SU-DHL-6 (cell line): Measurements from ENCODE around the gene PEAK3.

Experiments used
- H2AFZ ChIP-seq: fragments of 200-600 bp; sonication (generic); 2 replicates; pipeline ENCODE4 v1.6.1; 2014; ENCODE audit warnings: low read depth, mild to moderate bottlenecking, moderate library complexity, mixed read lengths, antibody characterized with exemption, low read length; ENCODE audit not compliant: severe bottlenecking
- H3F3A ChIP-seq: fragments of 200-600 bp; shearing (Covaris generic); 2 replicates; pipeline ENCODE4 v1.6.0; 2016; ENCODE audit warnings: antibody characterized with exemption, mild to moderate bottlenecking; ENCODE audit not compliant: insufficient read depth
- H3K27ac ChIP-seq: fragments of 200-600 bp; sonication (generic); 2 replicates; pipeline ENCODE4 v1.5.1; 2016; ENCODE audit warnings: low read depth, mild to moderate bottlenecking, low read length, moderate library complexity, mixed read lengths
- H3K27me3 ChIP-seq: fragments of 200-600 bp; sonication (generic), shearing (Covaris generic); 2 replicates; pipeline ENCODE4 v1.6.0; 2014; ENCODE audit warnings: mild to moderate bottlenecking, low read length
- H3K36me3 ChIP-seq: fragments of 200-600 bp; sonication (generic); 2 replicates; pipeline ENCODE4 v1.6.1; 2014; ENCODE audit warnings: mild to moderate bottlenecking, low read length, mixed read lengths
- H3K4me2 ChIP-seq: fragments of 300-600, 200-600 bp; shearing (Covaris generic), sonication (generic); 2 replicates; pipeline ENCODE4 v1.6.0; 2014; ENCODE audit warnings: low read length, low read depth, mild to moderate bottlenecking; ENCODE audit not compliant: poor library complexity, severe bottlenecking
- H3K4me3 ChIP-seq: fragments of 200-600 bp; sonication (generic); 2 replicates; pipeline ENCODE4 v1.5.1; 2014; ENCODE audit warnings: antibody characterized with exemption, low read length, mild to moderate bottlenecking, mixed read lengths; ENCODE audit not compliant: insufficient read depth, poor library complexity, severe bottlenecking
- H3K79me2 ChIP-seq: fragments of 200-600 bp; sonication (generic); 2 replicates; pipeline ENCODE4 v1.6.1; 2014; ENCODE audit warnings: mild to moderate bottlenecking, low read length, moderate library complexity; ENCODE audit not compliant: insufficient read depth
- H3K9ac ChIP-seq: fragments of 200-600 bp; sonication (generic); 2 replicates; pipeline ENCODE4 v1.7.0; 2014; ENCODE audit warnings: mild to moderate bottlenecking, low read length
- H3K9me2 ChIP-seq: fragments of 200-600 bp; sonication (generic); replicated peaks from 2 replicates; pipeline ENCODE4 v1.6.1; 2014; ENCODE audit warnings: low read length; ENCODE audit not compliant: insufficient read depth
- H3K9me3 ChIP-seq: fragments of 200-600 bp; sonication (generic); 2 replicates; pipeline ENCODE4 v1.6.1; 2014; ENCODE audit warnings: low read length, mixed read lengths; ENCODE audit not compliant: insufficient read depth
- H4K20me1 ChIP-seq: fragments of 200-600 bp; sonication (generic); 2 replicates; pipeline ENCODE4 v1.6.1; 2014; ENCODE audit warnings: low read depth, mild to moderate bottlenecking, antibody characterized with exemption, low read length, moderate library complexity, mixed read lengths
- EZH2phosphoT487 ChIP-seq: fragments of 200-600 bp; sonication (generic), shearing (Covaris generic); conservative IDR thresholded peaks from 2 replicates; pipeline ENCODE4 v1.6.1; 2018; ENCODE audit warnings: mild to moderate bottlenecking, antibody characterized with exemption, low read length, moderate library complexity, mixed read lengths
- TF ChIP-seq, protein P1 (sequence below): fragments of 200-600 bp; sonication (generic); IDR thresholded peaks from one replicate; pipeline ENCODE4 v1.5.1; 2017; ENCODE audit warnings: antibody characterized with exemption, mild to moderate bottlenecking, low read length, moderate library complexity; ENCODE audit not compliant: insufficient read depth, poor library complexity, severe bottlenecking

Gene PEAK3

GRCh38 chr19:2318923-2319322 lies 36.9 kb upstream of the PEAK3 start:
- H3K9ac ChIP-seq = no peak overlapping the region
- H3K4me3 ChIP-seq = no peak overlapping the region
- H3K79me2 ChIP-seq = no peaks in the 10 kb centered on the region
- no peaks in the 10 kb centered on the region for H3K27me3 ChIP-seq
- 0 out of 2 replicates have a peak, but pooled peaks cover 9% of the 10 kb centered on the region for H3K9me3 ChIP-seq
- H3K4me2 ChIP-seq = no peak overlapping the region
- H3K36me3 ChIP-seq = no peaks in the 10 kb centered on the region
- peaks cover 5% of the 10 kb centered on the region; the same call in 1 of the 2 replicates for H3F3A ChIP-seq
- no peak overlapping the region for H3K27ac ChIP-seq
- no peaks in the 10 kb centered on the region for H4K20me1 ChIP-seq
- H3K9me2 ChIP-seq = no peaks in the 10 kb centered on the region
- no peak for TF ChIP-seq EZH2phosphoT487
- no peak overlapping the region for H2AFZ ChIP-seq

- H4K20me1 ChIP-seq = no peaks in the 10 kb centered on the region
- H2AFZ ChIP-seq = no peak overlapping the region
- H3F3A ChIP-seq = peaks cover 5% of the 10 kb centered on the region; the same call in 1 of the 2 replicates
- TF ChIP-seq EZH2phosphoT487 = no peak
- TF ChIP-seq, protein P1, sequence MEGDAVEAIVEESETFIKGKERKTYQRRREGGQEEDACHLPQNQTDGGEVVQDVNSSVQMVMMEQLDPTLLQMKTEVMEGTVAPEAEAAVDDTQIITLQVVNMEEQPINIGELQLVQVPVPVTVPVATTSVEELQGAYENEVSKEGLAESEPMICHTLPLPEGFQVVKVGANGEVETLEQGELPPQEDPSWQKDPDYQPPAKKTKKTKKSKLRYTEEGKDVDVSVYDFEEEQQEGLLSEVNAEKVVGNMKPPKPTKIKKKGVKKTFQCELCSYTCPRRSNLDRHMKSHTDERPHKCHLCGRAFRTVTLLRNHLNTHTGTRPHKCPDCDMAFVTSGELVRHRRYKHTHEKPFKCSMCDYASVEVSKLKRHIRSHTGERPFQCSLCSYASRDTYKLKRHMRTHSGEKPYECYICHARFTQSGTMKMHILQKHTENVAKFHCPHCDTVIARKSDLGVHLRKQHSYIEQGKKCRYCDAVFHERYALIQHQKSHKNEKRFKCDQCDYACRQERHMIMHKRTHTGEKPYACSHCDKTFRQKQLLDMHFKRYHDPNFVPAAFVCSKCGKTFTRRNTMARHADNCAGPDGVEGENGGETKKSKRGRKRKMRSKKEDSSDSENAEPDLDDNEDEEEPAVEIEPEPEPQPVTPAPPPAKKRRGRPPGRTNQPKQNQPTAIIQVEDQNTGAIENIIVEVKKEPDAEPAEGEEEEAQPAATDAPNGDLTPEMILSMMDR = no peak
- no peaks in the 10 kb centered on the region for H3K79me2 ChIP-seq
- no peaks in the 10 kb centered on the region for H3K36me3 ChIP-seq
- H3K9ac ChIP-seq = no peak overlapping the region
- H3K4me3 ChIP-seq = no peak overlapping the region
- H3K9me3 ChIP-seq = 0 out of 2 replicates have a peak, but pooled peaks cover 9% of the 10 kb centered on the region
- no peak overlapping the region for H3K4me2 ChIP-seq
- H3K9me2 ChIP-seq = no peaks in the 10 kb centered on the region
- no peak overlapping the region for H3K27ac ChIP-seq
- no peaks in the 10 kb centered on the region for H3K27me3 ChIP-seq
Observed at GRCh38 chr19:2317756-2318155, 35.8 kb upstream of the PEAK3 start.

DNA sequence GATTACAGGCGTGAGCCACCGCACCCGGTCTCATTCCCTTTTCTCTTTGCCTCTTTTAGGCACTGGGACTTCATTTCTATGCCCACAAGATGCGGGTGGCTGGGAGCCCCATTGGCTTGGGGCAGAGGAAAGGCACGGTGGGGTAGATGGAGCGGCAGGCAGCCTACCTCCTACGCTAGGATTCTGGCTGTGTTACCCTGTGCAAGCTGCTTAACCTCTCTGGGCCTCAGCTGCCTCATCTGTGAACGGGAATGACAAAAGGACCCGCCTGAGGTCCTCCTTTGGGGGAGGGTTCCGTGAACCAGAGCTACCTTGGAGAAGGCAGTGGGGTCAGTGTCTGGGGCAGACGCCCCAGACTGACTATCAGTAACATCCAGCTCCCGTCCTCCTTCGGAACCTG lies 35.3 kb upstream of the PEAK3 start:
- no peaks in the 10 kb centered on the region for H3K79me2 ChIP-seq
- TF ChIP-seq EZH2phosphoT487 = no peak
- TF ChIP-seq, protein P1 = no peak
- 0 out of 2 replicates have a peak, but pooled peaks cover 9% of the 10 kb centered on the region for H3K9me3 ChIP-seq
- H3F3A ChIP-seq = peaks cover 5% of the 10 kb centered on the region; the same call in 1 of the 2 replicates
- H3K27ac ChIP-seq = no peak overlapping the region
- H2AFZ ChIP-seq = no peak overlapping the region
- H3K9me2 ChIP-seq = no peaks in the 10 kb centered on the region
- H4K20me1 ChIP-seq = no peaks in the 10 kb centered on the region
- H3K27me3 ChIP-seq = no peaks in the 10 kb centered on the region
- no peaks in the 10 kb centered on the region for H3K36me3 ChIP-seq
- H3K4me3 ChIP-seq = no peak overlapping the region
- H3K9ac ChIP-seq = no peak overlapping the region
- no peak overlapping the region for H3K4me2 ChIP-seq

GRCh38 chr19:2315818-2316353 lies 33.9 kb upstream of the PEAK3 start:
- Histone ChIP-seq H2AFZ (no peak overlapping the region), H3K9me3 (0 out of 2 replicates have a peak, but pooled peaks cover 9% of the 10 kb centered on the region), H3K4me2 (no peak overlapping the region), H3K27ac (no peak overlapping the region), H3K79me2 (no peaks in the 10 kb centered on the region), H3K4me3 (no peak overlapping the region), H3K9me2 (no peaks in the 10 kb centered on the region), H4K20me1 (no peaks in the 10 kb centered on the region), H3K36me3 (no peaks in the 10 kb centered on the region), H3K9ac (no peak overlapping the region), H3F3A (peaks cover 5% of the 10 kb centered on the region; the same call in 1 of the 2 replicates), H3K27me3 (no peaks in the 10 kb centered on the region)
- no peak for TF ChIP-seq EZH2phosphoT487
- TF ChIP-seq, protein P1 = peak; percentile 59
